WERI-Rb-1 (cell line): ENCODE measurements around the gene NLE1.
"Not testable (repeated sequence)": the region's sequence is repeated elsewhere in the genome, so short reads cannot be mapped to it uniquely, and the experiment has no call there.

Experiments used
- DNase-seq: peaks from one replicate; pipeline ENCODE4 v3.0.0-alpha.2; 2020
- H3K27ac ChIP-seq: fragments of 250-450 bp; sonication (Bioruptor Pico); 2 replicates; pipeline ENCODE4 v1.5.1; 2020; ENCODE audit warnings: mild to moderate bottlenecking, moderate library complexity
- H3K27me3 ChIP-seq: fragments of 250-450 bp; sonication (Bioruptor Pico); 2 replicates; pipeline ENCODE4 v1.5.1; 2021; ENCODE audit warnings: mild to moderate bottlenecking, low read depth, moderate library complexity; ENCODE audit not compliant: insufficient read depth, severe bottlenecking
- H3K36me3 ChIP-seq: fragments of 250-450 bp; sonication (Bioruptor Pico); 2 replicates; pipeline ENCODE4 v1.5.1; 2020; ENCODE audit warnings: mild to moderate bottlenecking, moderate library complexity
- H3K4me3 ChIP-seq: 2 replicates; pipeline ENCODE4 v1.5.1; 2011; ENCODE audit warnings: low read depth, mild to moderate bottlenecking, control low read depth, low read length
- H3K9me3 ChIP-seq: fragments of 250-450 bp; sonication (Bioruptor Pico); 2 replicates; pipeline ENCODE4 v1.5.1; 2021; ENCODE audit warnings: mild to moderate bottlenecking, moderate library complexity; ENCODE audit not compliant: severe bottlenecking
- TF ChIP-seq, protein P1 (sequence below): IDR thresholded peaks from 2 replicates; pipeline ENCODE4 v1.5.1; 2011; ENCODE audit warnings: low read depth, mild to moderate bottlenecking, control low read depth, inconsistent platforms, low read length

The NLE1 gene

DNA sequence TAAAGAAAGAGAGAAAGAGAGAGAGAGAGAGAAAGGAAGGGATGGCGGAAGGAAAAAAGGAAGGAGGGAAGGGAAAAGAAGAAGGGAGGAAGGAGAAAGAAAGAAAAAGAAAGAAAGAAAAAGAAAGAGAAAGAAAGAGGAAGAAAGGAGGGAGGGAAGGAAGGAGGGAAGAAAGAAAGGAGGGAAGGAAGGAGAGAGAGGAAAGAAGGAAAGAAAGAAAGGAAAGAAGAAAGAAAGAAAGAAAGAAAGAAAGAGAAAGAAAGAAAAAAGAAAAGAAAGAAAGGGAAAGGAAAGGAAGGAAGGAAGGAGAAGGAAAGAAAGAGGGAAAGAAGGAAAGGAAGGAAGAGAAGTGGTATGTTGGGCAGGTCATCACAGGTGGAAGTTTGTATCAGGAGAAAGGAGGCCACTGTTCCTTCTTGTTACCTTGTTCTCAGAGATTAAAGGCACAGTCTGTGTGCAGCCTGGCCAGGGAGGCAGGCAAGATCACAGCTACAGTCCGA, 32.8 kb upstream of the NLE1 start:
- Histone ChIP-seq H3K27me3 (peaks cover 62% of the 10 kb centered on the region), H3K27ac (no peak overlapping the region)

DNA sequence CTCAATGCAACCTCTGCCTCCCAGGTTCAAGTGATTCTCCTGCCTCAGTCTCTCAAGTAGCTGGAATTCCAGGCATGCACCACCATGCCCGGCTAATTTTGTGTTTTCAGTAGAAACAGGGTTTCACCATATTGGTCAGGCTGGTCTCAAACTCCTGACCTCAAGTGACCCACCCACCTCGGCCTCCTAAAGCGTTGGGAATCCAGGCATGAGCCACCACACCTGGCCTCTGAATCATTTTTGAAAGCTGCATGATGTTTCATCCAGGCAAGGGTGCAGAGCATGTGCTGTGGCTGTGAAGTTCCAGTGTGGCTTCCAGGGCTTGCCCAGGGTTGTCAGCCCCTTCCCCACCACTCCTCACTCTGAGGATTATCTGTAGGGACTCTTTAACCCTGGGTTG, 30.2 kb upstream of the NLE1 start:
- not testable (repeated sequence) for H3K27ac ChIP-seq, H3K36me3 ChIP-seq, DNase-seq, H3K4me3 ChIP-seq, H3K9me3 ChIP-seq
- peaks cover 56% of the 10 kb centered on the region for H3K27me3 ChIP-seq

More for the DNA sequence above, 32.8 kb upstream of the NLE1 start:
- no peak for DNase-seq
- Histone ChIP-seq H3K36me3 (no peaks in the 10 kb centered on the region), H3K4me3 (no peak overlapping the region), H3K9me3 (peaks cover 5% of the 10 kb centered on the region)
- TF ChIP-seq, protein P1, sequence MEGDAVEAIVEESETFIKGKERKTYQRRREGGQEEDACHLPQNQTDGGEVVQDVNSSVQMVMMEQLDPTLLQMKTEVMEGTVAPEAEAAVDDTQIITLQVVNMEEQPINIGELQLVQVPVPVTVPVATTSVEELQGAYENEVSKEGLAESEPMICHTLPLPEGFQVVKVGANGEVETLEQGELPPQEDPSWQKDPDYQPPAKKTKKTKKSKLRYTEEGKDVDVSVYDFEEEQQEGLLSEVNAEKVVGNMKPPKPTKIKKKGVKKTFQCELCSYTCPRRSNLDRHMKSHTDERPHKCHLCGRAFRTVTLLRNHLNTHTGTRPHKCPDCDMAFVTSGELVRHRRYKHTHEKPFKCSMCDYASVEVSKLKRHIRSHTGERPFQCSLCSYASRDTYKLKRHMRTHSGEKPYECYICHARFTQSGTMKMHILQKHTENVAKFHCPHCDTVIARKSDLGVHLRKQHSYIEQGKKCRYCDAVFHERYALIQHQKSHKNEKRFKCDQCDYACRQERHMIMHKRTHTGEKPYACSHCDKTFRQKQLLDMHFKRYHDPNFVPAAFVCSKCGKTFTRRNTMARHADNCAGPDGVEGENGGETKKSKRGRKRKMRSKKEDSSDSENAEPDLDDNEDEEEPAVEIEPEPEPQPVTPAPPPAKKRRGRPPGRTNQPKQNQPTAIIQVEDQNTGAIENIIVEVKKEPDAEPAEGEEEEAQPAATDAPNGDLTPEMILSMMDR: no peak

DNA sequence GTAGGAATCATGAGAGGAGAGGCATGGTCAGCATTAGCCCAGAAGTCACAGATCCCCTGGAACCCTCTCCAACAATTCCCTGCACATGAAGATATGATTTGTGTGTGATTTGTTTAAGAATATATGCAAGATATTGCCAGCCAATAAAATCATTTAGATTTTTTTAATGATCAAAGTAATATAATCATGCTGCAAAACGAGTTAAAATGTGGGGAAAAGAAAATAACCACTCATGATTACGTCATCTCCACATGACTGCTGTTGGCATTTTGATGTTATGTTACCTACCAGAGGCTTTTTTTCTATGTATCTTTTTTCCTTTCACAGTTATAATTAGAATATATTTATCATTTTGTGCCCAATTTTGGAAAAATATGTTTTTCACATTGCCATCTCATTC, 29.7 kb upstream of the NLE1 start:
- H3K27me3 ChIP-seq: peaks cover 55% of the 10 kb centered on the region
- H3K4me3 ChIP-seq: no peak overlapping the region
- TF ChIP-seq, protein P1: no peak
- H3K36me3 ChIP-seq: no peaks in the 10 kb centered on the region
- DNase-seq: no peak
- no peaks in the 10 kb centered on the region for H3K9me3 ChIP-seq
- no peak overlapping the region for H3K27ac ChIP-seq

DNA sequence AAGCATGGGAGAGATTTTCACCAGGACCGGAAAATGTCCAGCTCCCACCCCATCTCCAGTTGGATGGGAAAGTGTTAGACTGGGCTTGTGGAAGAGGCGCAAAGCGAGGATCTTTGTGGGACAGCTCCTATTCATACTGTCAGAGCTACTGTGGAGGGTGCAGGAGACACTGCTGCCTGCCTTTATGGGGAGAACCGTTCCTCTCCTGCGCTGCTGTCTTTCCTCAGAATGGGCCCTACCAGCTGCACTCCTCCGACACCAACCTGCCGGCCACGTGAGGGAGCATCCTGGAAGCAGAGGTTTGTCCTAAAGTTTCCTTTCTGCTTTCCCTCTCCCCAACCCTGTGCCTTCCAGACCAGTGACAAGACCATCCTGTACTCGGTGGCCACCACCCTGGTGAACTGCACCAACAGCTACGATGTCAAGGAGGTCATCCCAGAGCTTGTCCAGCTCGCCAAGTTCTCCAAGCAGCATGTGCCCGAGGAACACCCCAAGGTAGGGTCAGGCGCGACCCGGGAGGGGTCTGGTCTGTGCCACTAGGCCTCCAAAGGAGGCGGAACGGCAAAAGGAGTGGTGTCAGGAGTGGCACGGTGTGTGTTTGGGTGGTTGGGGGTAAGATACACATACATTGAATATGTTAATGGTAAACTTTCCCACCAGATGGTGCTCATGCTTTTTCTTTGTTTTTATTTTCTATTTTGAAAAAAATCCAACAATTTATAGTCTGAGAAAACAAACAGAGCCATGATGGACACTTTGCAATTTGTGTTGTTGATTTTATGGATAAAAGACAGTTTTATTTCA, 29.1 kb upstream of the NLE1 start:
- no peaks in the 10 kb centered on the region for H3K36me3 ChIP-seq
- no peak overlapping the region for H3K4me3 ChIP-seq
- no peak for DNase-seq
- no peak overlapping the region for H3K27ac ChIP-seq
- H3K9me3 ChIP-seq: no peaks in the 10 kb centered on the region
- TF ChIP-seq, protein P1: no peak
- peaks cover 56% of the 10 kb centered on the region for H3K27me3 ChIP-seq

DNA sequence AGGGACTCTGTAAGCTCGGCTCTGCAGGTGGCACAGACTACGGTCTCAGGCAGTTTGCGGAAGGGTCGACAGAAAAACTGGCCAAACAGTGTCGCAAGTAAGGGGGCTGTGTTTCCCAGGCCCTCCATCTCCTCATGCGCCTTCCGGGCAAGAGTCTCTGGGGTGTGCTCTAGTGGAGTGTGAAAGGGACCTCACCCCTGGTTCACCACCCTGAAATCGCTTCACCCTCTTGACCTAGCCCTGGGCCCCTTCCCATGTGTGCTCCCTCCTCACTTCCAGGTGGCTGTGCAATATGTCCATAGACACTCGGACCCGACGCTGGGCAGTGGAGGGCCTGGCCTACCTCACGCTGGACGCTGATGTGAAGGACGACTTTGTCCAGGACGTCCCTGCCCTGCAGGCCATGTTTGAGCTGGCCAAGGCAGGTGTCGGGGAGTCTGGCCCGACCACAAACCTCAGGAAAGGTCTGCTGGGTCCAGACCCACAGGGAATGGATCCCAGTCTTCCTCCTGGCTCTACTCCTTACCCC, 27.8 kb upstream of the NLE1 start:
- TF ChIP-seq, protein P1: no peak
- Histone ChIP-seq H3K9me3 (no peaks in the 10 kb centered on the region), H3K36me3 (no peaks in the 10 kb centered on the region), H3K27ac (no peak overlapping the region), H3K27me3 (peaks cover 53% of the 10 kb centered on the region), H3K4me3 (no peak overlapping the region)
- no peak for DNase-seq

DNA sequence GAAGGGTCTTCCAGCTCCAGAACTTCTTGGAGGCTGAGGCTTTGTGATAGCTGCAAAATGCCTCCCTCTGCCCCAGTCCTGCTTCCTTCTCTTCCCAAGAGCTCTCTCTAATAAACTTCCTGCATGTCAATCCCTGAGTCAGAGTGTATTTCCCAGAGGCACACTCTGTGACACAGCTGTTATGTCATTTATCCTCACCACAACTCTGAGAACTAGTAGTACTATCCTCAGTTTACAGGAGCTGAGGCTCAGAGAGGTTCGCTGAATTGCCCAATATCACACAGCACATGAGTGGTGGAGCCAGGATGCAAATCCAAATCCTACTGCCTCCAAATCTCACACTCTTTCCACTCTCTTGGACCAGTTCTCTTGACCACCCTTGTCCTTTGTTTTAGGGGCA, 25.6 kb upstream of the NLE1 start:
- no peak overlapping the region for H3K4me3 ChIP-seq
- DNase-seq: no peak
- H3K27me3 ChIP-seq: peaks cover 61% of the 10 kb centered on the region
- TF ChIP-seq, protein P1: no peak
- no peaks in the 10 kb centered on the region for H3K36me3 ChIP-seq
- no peaks in the 10 kb centered on the region for H3K9me3 ChIP-seq
- H3K27ac ChIP-seq: no peak overlapping the region
